ENCODE results near the gene ABCA10.

Gene ABCA10

DNA sequence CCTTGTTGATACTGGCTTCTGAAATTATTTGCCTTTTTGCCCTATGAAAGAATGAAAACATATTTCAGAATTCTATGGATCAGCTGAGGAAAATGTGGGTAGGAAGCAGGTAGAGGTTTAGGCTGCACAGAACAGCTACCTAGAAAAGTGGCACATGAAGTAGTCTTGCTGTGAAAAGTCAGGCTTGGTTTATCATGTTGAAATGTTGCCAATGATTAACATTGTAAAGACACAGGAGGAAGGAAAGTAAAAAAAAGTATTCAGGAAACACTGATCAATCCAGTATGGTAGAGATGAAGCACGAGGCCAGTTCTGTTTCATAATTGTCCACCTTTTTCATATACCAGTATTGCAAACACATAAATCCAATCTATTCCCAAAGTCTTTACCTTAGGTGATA, 116.8 kb downstream of the ABCA10 start:
- no peak overlapping the region for H3K27ac Mint-ChIP-seq
- peaks cover 33% of the 10 kb centered on the region for H3K4me1 Mint-ChIP-seq
- no peaks in the 10 kb centered on the region for H3K27me3 Mint-ChIP-seq
- H3K9me3 Mint-ChIP-seq, result no peaks in the 10 kb centered on the region
- H3K36me3 Mint-ChIP-seq, result peaks cover 14% of the 10 kb centered on the region
- no peak overlapping the region for H3K4me3 Mint-ChIP-seq
- ATAC-seq, result no peak

- no peak overlapping the region for H3K27ac Mint-ChIP-seq
- H3K4me3 Mint-ChIP-seq, result no peak overlapping the region
- H3K36me3 Mint-ChIP-seq, result peaks cover 6% of the 10 kb centered on the region
- ATAC-seq, result no peak
- no peaks in the 10 kb centered on the region for H3K27me3 Mint-ChIP-seq
- peaks cover 7% of the 10 kb centered on the region for H3K4me1 Mint-ChIP-seq
- H3K9me3 Mint-ChIP-seq, result no peaks in the 10 kb centered on the region
These were observed 122.5 kb downstream of the ABCA10 start for GRCh38 chr17:69105907-69106730.

- no peak overlapping the region for H3K4me3 Mint-ChIP-seq
- no peak for ATAC-seq
- H3K27me3 Mint-ChIP-seq, result no peaks in the 10 kb centered on the region
- H3K4me1 Mint-ChIP-seq, result peaks cover 7% of the 10 kb centered on the region
- H3K36me3 Mint-ChIP-seq, result peaks cover 6% of the 10 kb centered on the region
- H3K9me3 Mint-ChIP-seq, result no peaks in the 10 kb centered on the region
- H3K27ac Mint-ChIP-seq, result no peak overlapping the region
These were observed 124.9 kb downstream of the ABCA10 start for GRCh38 chr17:69103557-69104233.

DNA sequence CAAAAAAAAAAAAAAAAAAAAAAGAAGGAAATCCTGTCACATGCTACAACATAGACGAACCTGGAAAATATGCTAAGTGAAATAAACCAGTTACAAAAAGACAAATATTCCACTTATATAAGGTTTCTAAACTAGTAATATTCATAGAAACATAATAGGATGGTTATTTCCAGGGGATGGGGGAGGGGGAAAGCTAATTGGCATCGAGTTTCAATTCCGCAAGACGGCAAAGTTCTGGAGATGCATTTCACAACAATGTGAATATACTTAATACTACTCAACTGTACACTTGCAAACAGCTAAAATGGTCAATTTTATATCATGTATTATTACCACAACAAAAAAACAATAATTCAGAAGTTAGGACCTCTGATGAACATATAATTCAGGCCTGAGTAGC, 130.0 kb downstream of the ABCA10 start:
- H3K27me3 Mint-ChIP-seq, result no peaks in the 10 kb centered on the region
- peaks cover 2% of the 10 kb centered on the region for H3K4me1 Mint-ChIP-seq
- H3K9me3 Mint-ChIP-seq, result no peaks in the 10 kb centered on the region
- H3K36me3 Mint-ChIP-seq, result no peaks in the 10 kb centered on the region
- H3K27ac Mint-ChIP-seq, result no peak overlapping the region
- no peak for ATAC-seq
- H3K4me3 Mint-ChIP-seq, result no peak overlapping the region

All from stimulated activated memory B cell treated with anti-CD40 and anti-IgM and Interleukin-4, amounts not matched to agents 10 μg/mL and 1 μg/mL and 100 μg/mL, for 72 hours (primary cell).